CD4-positive, alpha-beta T cell treated with Interleukin-10 for 1 hour (primary cell): Measurements from ENCODE around the gene NAB1.
"Not testable (repeated sequence)": the region's sequence is repeated elsewhere in the genome, so short reads cannot be mapped to it uniquely, and the experiment has no call there.

Experiments
- DNase-seq: peaks from one replicate; pipeline ENCODE4 v3.0.0-alpha.2; 2020

The NAB1 gene

GRCh38 chr2:190649035-190649797 is at the start of gene NAB1:
Gene NAB1, plus strand, starts transcription at chr2:190649083. Its CDS starts 10,094 bp downstream, at chr2:190659177.
- peak; percentile 64 for DNase-seq

DNA sequence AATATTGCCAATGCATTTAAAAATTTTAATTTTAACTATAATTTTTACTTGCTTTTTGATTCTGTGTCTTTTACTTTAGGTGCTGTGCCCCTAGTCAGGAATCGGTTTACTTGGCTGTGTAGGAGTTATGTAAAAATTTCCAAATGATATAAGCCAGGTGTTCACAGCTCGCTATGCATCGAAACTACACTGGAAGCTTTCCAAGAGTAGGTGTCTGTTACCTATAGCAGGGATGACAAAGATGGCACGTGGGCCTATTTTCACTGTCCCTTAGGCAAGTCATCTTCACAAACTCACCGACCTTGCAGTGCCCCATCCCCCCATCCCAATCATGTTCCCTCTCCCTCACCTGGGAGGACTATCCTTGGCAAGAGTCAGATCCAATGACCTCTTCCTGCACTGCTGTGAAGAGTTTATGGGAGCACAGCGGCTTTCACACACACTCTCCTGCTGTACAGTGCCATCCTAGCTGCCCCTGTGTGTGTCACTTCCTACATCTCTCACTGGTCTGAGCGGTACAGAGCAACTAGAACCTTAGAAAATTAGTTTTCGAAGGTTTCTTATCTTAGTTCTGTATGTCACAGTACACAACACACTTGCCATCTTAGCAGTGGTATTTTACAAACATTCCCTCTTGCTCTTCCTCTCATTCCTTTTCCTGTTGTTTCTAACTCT is 49.2 kb upstream of the NAB1 start:
- no peak for DNase-seq

DNA sequence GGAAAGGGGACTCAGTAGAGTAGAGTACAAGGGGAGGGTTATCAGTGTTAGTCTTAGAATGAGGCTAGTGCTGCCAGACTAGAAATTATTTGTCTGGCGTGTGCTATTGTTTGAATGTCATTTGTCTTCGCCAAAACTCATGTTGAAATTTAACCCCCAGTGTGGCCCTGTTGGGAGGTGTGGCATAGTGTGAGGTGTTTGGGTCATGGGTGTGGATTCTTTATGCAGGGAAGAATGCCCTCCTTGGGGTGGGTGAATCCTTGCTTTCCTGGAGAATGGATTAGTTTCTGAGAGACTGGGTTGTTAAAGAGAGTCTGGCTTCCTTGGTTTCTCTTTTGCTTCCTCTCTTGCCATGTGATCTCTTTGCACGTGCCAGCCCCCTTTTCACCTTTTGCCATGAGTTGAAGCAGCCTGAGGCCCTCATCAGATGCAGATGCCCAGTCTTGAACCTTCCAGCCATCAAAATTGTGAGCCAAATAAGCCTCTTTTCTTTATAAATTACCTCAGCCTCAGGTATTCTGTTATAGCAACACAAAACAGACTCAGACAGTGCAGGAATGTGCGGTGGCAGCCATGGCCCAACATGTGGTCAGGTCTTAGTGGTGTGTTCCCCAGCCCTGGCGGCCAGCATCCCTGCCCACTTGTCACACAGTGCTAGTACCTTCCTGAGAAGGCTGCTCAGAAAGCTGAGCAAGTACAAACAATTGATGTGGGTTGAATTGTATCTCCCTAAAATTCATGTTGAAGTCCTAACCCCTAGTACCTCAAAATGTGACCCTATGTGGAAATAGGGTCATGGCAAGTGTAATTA is 48.4 kb upstream of the NAB1 start:
- no peak for DNase-seq

GRCh38 chr2:190603374-190603773 is 45.5 kb upstream of the NAB1 start:
- DNase-seq, result no peak

GRCh38 chr2:190607014-190607597 is 41.8 kb upstream of the NAB1 start:
- no peak for DNase-seq

DNA sequence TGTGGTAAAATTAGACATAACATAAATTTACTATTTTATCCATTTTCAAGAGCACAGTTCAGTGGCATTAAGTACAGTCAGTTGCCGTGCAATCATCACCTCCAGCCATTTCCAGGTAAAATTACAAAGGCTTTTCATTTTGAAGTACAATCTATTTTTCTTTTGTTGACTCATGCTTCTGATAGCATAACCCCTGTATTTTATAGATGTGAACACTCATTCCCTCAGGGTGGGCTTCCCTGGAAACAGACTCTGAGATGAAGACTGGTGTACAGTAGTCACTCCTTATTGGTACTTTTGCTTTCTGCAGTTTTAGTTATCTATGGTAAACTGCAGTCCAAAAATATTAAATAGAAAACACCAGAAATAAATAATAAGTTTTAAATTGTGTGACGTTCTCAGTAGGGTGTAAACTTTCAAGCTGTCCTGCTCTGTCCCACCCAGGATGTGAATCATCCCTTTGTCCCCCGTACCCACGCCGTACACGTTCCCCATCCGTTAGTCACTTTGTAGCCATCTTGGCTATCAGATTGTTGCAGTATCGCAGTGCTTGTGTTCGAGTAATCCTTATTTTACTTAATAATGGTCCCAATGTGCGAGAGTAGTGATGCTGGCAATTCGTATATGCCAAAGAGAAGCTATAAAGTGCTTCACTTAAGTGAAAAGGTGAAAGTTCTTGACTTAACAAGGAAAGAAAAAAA is 41.1 kb upstream of the NAB1 start:
- DNase-seq, result no peak

GRCh38 chr2:190608863-190609262 is 40.0 kb upstream of the NAB1 start:
- not testable (repeated sequence) for DNase-seq

- not testable (repeated sequence) for DNase-seq
Observed at GRCh38 chr2:190609397-190609796, 39.5 kb upstream of the NAB1 start.

GRCh38 chr2:190610528-190610927 is 38.4 kb upstream of the NAB1 start:
- DNase-seq, result not testable (repeated sequence)

DNA sequence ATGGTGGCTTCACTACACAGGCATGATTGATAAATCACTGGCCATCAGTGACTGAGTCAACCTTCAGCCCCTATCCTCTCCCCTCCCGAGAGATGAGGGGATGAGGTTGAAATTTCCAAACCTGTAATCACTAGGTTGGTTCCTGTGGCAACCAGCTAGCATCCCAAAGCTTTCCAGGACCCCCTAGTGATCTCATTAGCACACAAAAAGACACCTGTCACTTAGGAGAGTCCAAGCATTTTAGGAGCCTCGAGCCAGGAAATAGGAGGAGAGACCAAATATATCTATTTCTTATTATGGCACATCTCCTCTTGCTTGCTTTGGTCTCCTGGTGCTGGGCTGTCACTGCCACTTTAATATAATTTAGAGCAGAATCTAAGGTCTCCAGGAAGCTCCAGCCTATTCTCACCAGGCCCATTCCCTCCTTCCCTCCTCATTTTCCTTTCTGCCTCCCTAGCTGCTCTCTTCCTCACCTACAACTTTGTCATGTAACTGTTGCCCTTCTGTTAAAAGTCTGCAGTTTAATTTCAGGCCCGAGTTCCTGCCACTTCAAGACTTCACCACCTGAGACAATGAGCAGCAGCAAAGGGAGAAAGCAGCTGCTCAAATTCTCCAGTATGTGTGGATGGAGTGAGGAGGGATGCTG is 33.2 kb upstream of the NAB1 start:
- DNase-seq, result no peak

DNA sequence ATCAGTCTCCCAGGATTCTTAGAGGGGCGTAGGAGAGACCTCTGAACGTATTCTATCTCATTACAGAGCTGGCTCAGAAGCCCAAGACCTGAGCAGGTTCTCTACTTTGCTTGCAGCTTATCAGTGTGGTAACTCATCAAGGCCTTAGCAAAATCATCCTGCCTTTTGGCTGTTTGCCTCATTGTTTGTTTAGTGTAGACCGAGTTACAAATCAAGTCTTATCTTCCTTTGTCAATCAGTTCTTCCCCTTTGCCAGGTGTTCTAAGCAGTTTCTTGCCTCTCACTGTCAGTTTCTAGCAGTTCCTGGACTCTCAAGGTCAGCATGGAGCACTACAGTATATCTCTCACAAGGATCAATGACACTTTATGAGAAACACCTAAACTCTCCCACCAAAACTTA is 30.9 kb upstream of the NAB1 start:
- DNase-seq, result no peak

- no peak for DNase-seq
Observed at GRCh38 chr2:190625691-190626090, 23.2 kb upstream of the NAB1 start.

DNA sequence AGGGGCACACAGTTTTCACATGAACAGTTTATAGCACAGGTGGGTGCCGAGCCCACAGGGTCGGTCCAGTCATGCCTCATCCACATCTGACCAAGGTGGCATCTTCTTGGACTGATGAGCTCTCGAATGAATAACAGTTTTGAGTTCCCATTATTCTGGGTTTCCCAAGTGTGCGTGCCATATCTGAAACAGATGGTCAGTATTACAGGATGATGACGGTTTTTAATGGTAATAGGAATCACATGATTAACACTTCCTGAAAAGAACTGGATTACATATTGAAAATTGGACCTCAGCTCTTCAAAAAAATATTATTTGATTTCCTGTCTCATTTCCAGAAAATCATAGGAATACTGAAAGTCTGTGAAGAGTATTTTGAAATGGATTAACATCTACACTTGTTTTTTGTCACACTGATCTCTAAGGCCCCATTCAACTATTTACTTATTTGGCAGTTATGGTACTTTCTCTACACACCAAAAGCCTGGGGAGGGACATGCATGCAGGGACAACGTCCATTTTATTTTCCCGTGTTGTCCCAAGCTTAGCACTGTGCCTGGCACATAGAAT is 22.2 kb upstream of the NAB1 start:
- DNase-seq, result no peak

DNA sequence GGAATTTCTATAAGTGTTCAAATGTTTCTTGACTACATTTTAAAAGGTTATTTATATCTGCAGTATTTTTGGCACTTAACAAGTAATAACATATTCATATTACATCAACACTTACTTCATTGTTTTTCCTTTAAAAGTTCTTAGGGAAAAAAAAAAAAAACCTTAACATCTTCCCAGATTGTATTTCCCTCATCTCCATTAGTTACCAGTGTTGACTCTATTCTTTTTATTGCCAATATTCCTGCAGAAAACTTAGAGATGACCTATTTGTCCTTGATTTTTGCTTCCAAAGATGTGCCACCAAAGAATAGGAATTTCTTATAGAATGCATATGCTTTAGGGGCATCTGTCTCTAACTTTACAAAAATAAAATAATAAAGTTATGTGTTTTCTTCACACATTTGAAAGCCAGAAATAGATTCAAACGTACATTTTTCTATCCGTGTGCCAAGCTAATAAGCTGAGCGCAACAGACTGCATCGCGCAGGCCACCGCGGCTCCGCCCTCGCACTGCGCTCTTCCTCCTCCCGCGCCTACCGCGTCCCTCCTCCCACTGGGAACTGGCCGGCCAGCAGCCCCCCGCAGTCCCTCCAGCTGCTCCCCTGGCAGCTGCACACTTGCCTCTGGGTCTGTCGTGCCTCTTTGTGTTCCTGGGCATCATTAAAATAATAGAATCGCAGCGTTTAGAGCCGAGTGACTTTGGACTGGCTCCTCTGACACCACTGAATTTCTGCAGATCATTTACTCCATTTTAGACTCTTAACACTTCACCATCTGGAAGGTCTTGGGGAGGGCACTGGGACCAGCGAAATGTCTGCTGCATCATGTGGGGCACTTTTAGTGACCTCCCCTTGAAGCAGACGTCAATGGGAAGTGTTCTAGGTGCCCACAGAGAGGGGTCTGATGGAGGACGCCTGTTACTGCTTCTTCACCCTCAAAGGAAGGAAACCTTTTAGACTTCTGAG is 21.2 kb upstream of the NAB1 start:
- DNase-seq, result no peak

- no peak for DNase-seq
Observed at GRCh38 chr2:190628591-190629319, 20.1 kb upstream of the NAB1 start.

DNA sequence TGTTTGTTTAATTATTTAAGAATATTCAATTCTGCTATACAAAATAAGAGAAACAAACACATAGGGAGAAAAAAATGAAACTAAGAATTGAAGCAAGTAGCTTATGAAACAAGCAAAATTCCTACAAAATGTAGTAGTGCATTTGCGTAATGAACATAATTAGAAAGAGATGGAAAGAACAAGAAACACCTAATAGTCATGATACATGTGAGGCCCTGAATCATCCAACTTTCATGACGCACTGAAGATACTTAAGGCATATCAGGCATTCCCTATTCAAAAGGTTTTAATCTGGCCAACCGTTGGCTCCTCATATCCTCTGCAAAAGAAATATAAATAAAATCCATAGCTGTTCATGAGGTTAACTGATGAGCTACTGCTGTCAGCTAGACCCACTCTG is 14.5 kb upstream of the NAB1 start:
- DNase-seq, result no peak

- DNase-seq, result peak; percentile 34
Observed at GRCh38 chr2:190635781-190636180, 13.1 kb upstream of the NAB1 start.

- DNase-seq, result no peak
Observed at GRCh38 chr2:190636361-190636760, 12.5 kb upstream of the NAB1 start.

DNA sequence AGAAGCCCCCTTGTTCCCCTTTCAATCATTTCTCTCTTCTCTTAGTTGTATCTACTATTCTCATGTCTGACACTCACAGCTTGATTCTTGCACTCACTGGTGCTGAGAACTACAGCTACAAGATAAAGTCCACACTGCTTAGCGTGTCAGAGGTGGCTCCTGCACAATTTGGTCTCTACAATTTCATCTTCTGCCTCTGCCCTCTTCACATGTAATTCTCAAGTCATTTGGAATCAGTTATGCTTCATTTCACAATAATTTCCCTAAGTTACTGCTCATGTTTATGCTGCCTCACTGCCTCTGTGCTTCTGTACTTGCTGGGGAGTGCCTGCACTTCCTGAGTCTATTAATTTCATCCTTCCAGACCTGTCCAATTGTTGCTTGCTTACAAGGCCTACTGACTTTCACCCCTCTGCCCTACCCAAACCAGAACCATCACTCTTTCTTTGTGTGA is 11.6 kb upstream of the NAB1 start:
- no peak for DNase-seq
